IPS-18a (cell line): Measurements from ENCODE around the gene ATP10D.

ENCODE experiments used
- H3K27ac ChIP-seq: one replicate; pipeline ENCODE4 v1.5.1; 2013; ENCODE audit warnings: low read length
- H3K27me3 ChIP-seq: one replicate; pipeline ENCODE4 v1.6.1; 2013; ENCODE audit warnings: mild to moderate bottlenecking, low read length; ENCODE audit not compliant: control insufficient read depth, insufficient read depth
- H3K36me3 ChIP-seq: one replicate; pipeline ENCODE4 v1.6.1; 2013; ENCODE audit warnings: low read depth, low read length; ENCODE audit not compliant: control insufficient read depth
- H3K4me1 ChIP-seq: one replicate; pipeline ENCODE4 v1.6.1; 2013; ENCODE audit warnings: low read depth, low read length; ENCODE audit not compliant: control insufficient read depth
- H3K4me3 ChIP-seq: one replicate; pipeline ENCODE4 v1.5.1; 2013; ENCODE audit warnings: low read length
- H3K9ac ChIP-seq: one replicate; pipeline ENCODE4 v1.6.1; 2013; ENCODE audit warnings: mild to moderate bottlenecking, low read length, moderate library complexity
- H3K9me3 ChIP-seq: one replicate; pipeline ENCODE4 v1.6.1; 2013; ENCODE audit warnings: low read depth, low read length; ENCODE audit not compliant: control insufficient read depth

ATP10D gene

DNA sequence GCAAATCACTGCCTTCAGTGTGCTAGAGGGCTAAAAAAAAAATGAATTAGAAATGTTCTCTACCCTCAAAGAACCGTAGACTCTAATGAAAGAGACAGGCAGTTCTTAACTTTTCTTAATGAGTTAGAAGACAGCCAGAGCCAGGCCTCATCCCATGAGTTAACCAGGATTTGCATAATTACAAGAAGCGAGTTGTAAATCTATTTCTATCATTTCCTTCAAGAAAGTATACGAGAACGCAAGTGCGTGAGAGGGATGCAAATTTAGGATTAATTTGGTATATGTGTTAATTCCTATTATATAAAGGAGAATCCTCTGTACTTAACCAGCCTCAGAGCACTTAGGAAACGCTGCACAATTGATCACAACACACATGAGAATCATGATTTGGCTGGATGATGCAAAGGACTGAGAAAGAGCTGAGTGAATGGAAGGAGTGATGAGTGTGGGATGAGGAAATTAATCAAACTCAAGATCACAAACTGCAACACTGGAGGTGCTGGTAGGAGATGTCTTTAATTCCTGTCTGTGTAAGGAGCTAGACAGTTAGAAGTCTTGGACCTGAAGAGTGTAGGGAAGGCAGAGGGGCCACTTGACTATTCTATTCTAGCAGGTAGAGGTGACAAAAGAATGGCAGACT is 157.2 kb downstream of the ATP10D start:
- H3K4me3 ChIP-seq = no peak overlapping the region
- H3K4me1 ChIP-seq = no peaks in the 10 kb centered on the region
- no peaks in the 10 kb centered on the region for H3K36me3 ChIP-seq
- no peaks in the 10 kb centered on the region for H3K9me3 ChIP-seq
- H3K27me3 ChIP-seq = no peaks in the 10 kb centered on the region
- no peak overlapping the region for H3K9ac ChIP-seq
- H3K27ac ChIP-seq = no peak overlapping the region
